ENCODE measurements around the gene ANAPC2.
A peak's percentile ranks its signal among the peaks of the same experiment; 100 is the strongest.

The ANAPC2 gene

GRCh38 chr9:137204731-137205125 lies 16.4 kb upstream of the ANAPC2 start:
- peak overlapping the region; percentile 72 for H3K27ac ChIP-seq
- TF ChIP-seq, protein P1, sequence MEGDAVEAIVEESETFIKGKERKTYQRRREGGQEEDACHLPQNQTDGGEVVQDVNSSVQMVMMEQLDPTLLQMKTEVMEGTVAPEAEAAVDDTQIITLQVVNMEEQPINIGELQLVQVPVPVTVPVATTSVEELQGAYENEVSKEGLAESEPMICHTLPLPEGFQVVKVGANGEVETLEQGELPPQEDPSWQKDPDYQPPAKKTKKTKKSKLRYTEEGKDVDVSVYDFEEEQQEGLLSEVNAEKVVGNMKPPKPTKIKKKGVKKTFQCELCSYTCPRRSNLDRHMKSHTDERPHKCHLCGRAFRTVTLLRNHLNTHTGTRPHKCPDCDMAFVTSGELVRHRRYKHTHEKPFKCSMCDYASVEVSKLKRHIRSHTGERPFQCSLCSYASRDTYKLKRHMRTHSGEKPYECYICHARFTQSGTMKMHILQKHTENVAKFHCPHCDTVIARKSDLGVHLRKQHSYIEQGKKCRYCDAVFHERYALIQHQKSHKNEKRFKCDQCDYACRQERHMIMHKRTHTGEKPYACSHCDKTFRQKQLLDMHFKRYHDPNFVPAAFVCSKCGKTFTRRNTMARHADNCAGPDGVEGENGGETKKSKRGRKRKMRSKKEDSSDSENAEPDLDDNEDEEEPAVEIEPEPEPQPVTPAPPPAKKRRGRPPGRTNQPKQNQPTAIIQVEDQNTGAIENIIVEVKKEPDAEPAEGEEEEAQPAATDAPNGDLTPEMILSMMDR (IDR thresholded peaks at IDR 0.05) = no peak
- no peak for TF ChIP-seq ZFX (IDR thresholded peaks at IDR 0.05; ENCODE audit: borderline replicate concordance)

DNA sequence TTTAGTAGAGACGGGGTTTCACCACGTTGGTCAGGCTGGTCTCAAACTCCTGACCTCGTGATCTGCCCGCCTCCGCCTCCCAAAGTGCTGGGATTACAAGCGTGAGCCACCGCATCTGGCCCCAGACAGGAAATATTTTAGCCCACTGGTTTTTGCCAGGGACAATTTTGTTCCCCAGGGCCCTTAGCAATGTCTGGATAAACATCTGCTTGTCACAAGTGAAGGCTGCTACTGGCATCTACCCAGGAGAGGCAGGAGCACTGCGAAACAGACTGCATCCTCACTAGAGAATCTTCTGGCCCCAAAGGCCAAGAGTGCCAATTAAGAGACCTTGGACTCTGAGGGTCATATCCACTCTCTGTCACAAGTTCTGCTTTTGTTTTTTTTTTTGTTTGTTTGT lies 14.6 kb upstream of the ANAPC2 start:
- peak overlapping the region; percentile 83; the same call in 1 of the 2 replicates for H3K27ac ChIP-seq
- TF ChIP-seq ZFX (IDR thresholded peaks at IDR 0.05; ENCODE audit: borderline replicate concordance) = no peak
- TF ChIP-seq, protein P1 (IDR thresholded peaks at IDR 0.05) = no peak

DNA sequence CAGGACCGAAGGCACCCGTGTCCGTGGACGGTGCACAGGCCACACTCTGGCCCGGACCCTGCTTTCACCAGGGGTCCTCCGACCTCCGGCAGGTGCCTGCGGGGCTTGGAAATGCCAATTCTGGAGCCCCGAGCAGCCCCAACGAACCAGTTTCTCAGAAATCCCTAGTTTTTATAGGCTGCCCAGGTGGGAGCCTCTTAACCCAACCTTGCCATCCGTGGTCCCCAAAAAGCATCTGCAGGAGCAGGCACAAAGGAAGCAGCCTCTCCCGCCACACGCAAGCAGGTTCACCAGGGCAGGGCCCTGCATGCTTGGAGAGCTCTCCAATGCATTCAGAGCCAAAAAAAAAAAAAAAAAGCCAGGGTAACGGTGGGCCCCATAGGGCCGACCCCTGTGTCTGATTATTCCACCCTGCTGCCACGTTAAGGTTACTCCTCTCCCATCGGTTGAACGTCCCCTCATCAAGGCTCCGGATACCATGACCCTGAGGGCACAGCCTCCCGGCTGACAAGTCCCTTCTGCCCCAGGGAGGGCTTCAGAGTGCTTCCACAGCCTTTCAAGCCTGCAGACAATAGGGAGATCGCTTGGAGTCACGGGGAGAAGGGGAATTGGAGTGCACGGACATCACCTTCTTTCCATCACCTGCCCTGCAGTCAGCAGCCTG lies 13.0 kb upstream of the ANAPC2 start:
- no peak for TF ChIP-seq ZFX (IDR thresholded peaks at IDR 0.05; ENCODE audit: borderline replicate concordance)
- TF ChIP-seq, protein P1 (IDR thresholded peaks at IDR 0.05) = no peak
- peak overlapping the region; percentile 83 for H3K27ac ChIP-seq

- H3K27ac ChIP-seq = peak within 1 kb of the TSS; percentile 83
- no peak for TF ChIP-seq ZFX (IDR thresholded peaks at IDR 0.05; ENCODE audit: borderline replicate concordance)
- TF ChIP-seq, protein P1 (IDR thresholded peaks at IDR 0.05) = no peak
These were observed 12.2 kb upstream of the ANAPC2 start, which contains the start of gene TPRN for GRCh38 chr9:137200311-137201204. TSS of gene TPRN (minus strand) at chr9:137200741. CDS start at chr9:137200711, 30 bp downstream.

DNA sequence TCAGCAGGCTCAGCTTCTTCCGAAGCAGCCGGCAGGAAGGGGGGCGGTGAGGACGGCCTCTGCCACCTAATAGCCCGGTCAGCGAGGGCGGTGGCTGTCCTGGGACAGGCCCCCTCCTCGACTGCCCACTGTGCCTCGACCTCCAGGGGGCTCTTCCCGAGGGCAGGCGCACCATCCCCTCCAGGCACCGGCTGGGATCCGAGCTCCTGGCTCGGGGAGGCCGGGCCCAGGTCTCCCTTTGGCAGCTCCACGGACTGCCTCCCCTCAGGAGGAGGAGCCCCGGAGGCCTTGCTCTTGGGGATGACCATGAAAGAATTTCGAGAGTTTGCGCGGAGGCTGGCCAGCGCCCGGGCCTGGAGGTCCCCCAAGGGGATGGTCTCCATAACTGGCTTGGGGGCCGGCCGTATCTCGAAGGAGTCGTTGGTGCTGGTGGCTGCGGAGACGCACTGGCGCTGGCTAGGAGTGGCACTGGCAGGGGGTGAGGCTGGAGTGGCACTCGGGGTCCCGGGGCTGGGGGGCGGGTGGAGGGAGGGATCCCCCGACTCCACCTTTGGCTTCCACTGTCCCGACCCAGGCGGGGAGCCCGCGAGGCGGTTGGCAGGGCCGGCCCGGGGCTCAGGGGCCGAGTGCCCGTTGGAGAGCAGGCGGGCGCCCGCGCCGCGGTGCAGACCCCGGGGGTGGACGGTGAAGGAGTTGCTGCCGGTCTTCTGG lies 11.2 kb upstream of the ANAPC2 start:
- TF ChIP-seq ZFX (IDR thresholded peaks at IDR 0.05; ENCODE audit: borderline replicate concordance) = no peak
- TF ChIP-seq, protein P1 (IDR thresholded peaks at IDR 0.05) = no peak
- H3K27ac ChIP-seq = peak overlapping the region; percentile 83

DNA sequence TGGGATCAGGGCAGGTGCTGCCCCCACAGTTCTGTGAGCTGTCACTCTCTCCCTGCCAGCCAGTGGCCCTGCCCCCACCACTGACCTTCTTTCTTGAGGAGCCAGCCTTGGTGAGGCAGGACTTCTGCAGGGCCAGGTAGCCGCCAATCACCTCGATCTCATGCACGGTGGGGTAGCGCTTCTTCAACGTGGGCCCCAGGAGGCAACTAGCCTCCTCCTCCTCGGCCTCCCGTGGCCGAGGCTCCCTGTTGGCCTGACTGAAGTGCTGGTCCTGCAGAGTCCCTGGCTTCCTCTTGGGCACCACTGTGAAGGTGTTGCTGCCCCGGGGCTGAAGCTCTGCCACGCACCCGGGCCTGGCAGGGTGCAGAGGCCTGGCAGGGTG lies 10.5 kb upstream of the ANAPC2 start:
- no peak for TF ChIP-seq ZFX (IDR thresholded peaks at IDR 0.05; ENCODE audit: borderline replicate concordance)
- TF ChIP-seq, protein P1 (IDR thresholded peaks at IDR 0.05) = no peak
- H3K27ac ChIP-seq = peak overlapping the region; percentile 83

Data from 22Rv1 (cell line).